ENCODE measurements around the gene SCAPER. TPM values are rescaled to one million over a fixed set of nuclear protein-coding genes. Genes with fewer than 3 reads are reported as not detected.

SCAPER gene
- total RNA-seq, 1 donor, result 8.3 TPM

DNA sequence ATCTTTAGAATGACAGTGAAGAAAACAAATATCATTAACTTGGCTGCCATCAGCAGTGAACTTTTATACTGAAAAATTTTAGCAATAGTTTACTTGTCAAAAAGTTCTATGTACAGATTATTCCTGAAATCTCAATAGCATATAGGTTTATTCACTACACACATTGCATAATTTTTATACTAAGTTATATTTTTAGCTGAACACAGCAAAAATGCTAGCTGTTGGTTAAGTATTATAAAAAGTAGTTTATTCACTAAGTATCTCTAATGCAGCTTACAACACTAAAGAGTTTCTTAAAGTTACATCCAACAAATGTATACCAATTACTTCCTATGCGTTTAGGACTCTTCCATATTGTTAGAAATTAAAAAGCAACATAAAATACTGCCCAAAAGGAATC lies 131.9 kb downstream of the SCAPER start:
- DNase-seq (ENCODE audit: insufficient read length, low spot score, missing footprints), result no peak
- TF ChIP-seq, protein P1, sequence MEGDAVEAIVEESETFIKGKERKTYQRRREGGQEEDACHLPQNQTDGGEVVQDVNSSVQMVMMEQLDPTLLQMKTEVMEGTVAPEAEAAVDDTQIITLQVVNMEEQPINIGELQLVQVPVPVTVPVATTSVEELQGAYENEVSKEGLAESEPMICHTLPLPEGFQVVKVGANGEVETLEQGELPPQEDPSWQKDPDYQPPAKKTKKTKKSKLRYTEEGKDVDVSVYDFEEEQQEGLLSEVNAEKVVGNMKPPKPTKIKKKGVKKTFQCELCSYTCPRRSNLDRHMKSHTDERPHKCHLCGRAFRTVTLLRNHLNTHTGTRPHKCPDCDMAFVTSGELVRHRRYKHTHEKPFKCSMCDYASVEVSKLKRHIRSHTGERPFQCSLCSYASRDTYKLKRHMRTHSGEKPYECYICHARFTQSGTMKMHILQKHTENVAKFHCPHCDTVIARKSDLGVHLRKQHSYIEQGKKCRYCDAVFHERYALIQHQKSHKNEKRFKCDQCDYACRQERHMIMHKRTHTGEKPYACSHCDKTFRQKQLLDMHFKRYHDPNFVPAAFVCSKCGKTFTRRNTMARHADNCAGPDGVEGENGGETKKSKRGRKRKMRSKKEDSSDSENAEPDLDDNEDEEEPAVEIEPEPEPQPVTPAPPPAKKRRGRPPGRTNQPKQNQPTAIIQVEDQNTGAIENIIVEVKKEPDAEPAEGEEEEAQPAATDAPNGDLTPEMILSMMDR (IDR thresholded peaks at IDR 0.05; ENCODE audit: extremely low read depth, low read depth, low read length), result no peak
- Histone ChIP-seq H3K36me3 (ENCODE audit: insufficient read depth, low read length) (peaks cover 3% of the 10 kb centered on the region), H4K20me1 (ENCODE audit: insufficient read depth, low read length) (no peaks in the 10 kb centered on the region), H3K9me3 (ENCODE audit: low read depth, low read length) (no peaks in the 10 kb centered on the region), H3K4me1 (ENCODE audit: insufficient read depth, low read length) (no peaks in the 10 kb centered on the region), H3K4me3 (ENCODE audit: insufficient read depth, low read length) (no peak overlapping the region), H2AFZ (ENCODE audit: low read length) (no peak overlapping the region), H3K79me2 (ENCODE audit: insufficient read depth, low read length) (no peaks in the 10 kb centered on the region), H3K27me3 (ENCODE audit: insufficient read depth, low read length) (no peaks in the 10 kb centered on the region), H3K27ac (ENCODE audit: low read depth, low read length) (no peak overlapping the region), H3K4me2 (ENCODE audit: insufficient read depth, low read length) (no peak overlapping the region)

DNA sequence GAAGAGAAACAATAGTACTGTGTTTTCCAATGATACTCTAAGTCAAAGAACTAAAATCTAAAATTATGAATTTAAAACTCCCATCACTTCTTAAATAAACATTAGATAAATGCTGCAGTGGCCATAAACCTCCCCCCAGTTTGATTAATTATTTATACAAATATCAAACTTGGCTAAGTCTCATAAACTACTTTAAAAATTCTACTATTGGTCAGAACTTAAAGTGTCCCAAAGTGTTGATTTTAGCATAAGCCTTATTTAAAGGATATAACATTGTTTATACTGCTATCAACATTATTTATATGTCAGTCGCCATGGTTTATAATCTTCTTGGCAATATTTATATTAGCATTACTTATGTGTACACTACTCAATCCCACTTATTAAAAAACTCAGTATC lies 132.4 kb downstream of the SCAPER start:
- Histone ChIP-seq H3K9me3 (ENCODE audit: low read depth, low read length) (no peaks in the 10 kb centered on the region), H3K4me1 (ENCODE audit: insufficient read depth, low read length) (no peaks in the 10 kb centered on the region), H4K20me1 (ENCODE audit: insufficient read depth, low read length) (no peaks in the 10 kb centered on the region), H3K79me2 (ENCODE audit: insufficient read depth, low read length) (no peaks in the 10 kb centered on the region), H2AFZ (ENCODE audit: low read length) (no peak overlapping the region), H3K4me3 (ENCODE audit: insufficient read depth, low read length) (no peak overlapping the region), H3K27ac (ENCODE audit: low read depth, low read length) (no peak overlapping the region), H3K36me3 (ENCODE audit: insufficient read depth, low read length) (peaks cover 3% of the 10 kb centered on the region), H3K27me3 (ENCODE audit: insufficient read depth, low read length) (no peaks in the 10 kb centered on the region), H3K4me2 (ENCODE audit: insufficient read depth, low read length) (no peak overlapping the region)
- DNase-seq (ENCODE audit: insufficient read length, low spot score, missing footprints), result no peak
- TF ChIP-seq, protein P1 (IDR thresholded peaks at IDR 0.05; ENCODE audit: extremely low read depth, low read depth, low read length), result no peak

DNA sequence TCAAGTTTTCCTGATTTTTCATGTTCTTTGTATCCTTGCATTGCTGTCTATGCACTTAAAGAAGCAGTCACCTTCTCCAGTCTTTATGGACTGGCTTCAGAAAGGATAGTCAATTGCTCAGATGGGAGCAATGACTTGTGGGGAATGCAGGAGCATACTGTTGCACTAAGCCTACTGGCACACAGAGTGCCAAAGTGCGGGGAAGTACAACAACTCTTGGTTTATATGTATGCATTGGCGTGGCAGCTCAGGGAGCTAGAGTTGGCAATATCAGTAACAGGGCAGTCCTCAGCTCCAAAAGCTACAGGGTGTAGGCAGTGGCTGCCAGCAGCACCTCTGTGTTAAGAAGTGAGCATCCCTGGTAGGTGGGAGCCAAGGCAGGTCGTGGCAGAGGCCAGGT lies 141.1 kb downstream of the SCAPER start:
- Histone ChIP-seq H3K9me3 (ENCODE audit: low read depth, low read length) (no peaks in the 10 kb centered on the region), H3K4me3 (ENCODE audit: insufficient read depth, low read length) (no peak overlapping the region), H3K27ac (ENCODE audit: low read depth, low read length) (no peak overlapping the region), H4K20me1 (ENCODE audit: insufficient read depth, low read length) (no peaks in the 10 kb centered on the region), H3K4me1 (ENCODE audit: insufficient read depth, low read length) (no peaks in the 10 kb centered on the region), H3K79me2 (ENCODE audit: insufficient read depth, low read length) (no peaks in the 10 kb centered on the region), H3K4me2 (ENCODE audit: insufficient read depth, low read length) (no peak overlapping the region), H2AFZ (ENCODE audit: low read length) (no peak overlapping the region), H3K36me3 (ENCODE audit: insufficient read depth, low read length) (no peaks in the 10 kb centered on the region), H3K27me3 (ENCODE audit: insufficient read depth, low read length) (no peaks in the 10 kb centered on the region)
- no peak for DNase-seq (ENCODE audit: insufficient read length, low spot score, missing footprints)
- TF ChIP-seq, protein P1 (IDR thresholded peaks at IDR 0.05; ENCODE audit: extremely low read depth, low read depth, low read length), result no peak

DNA sequence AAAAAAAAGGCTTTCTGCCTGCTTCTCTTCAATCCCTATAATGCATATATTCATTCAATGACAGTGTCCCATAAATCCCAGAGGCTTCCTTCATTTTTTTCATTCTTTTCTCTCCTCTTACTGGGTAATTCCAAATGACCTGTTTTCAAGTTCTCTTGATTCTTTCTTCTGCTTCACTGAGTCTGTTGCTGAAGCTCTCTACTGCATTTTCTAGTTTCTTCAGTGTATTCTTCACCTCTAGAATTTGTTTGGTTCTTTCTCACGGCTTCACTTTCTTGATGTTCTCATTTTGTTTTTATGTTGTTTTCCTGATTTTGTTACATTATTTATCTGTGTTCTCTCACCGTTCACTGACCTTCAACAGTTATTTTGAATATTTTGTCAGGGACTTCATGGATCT lies 141.6 kb downstream of the SCAPER start:
- H3K27ac ChIP-seq (ENCODE audit: low read depth, low read length), result no peak overlapping the region
- no peaks in the 10 kb centered on the region for H3K79me2 ChIP-seq (ENCODE audit: insufficient read depth, low read length)
- H2AFZ ChIP-seq (ENCODE audit: low read length), result no peak overlapping the region
- H4K20me1 ChIP-seq (ENCODE audit: insufficient read depth, low read length), result no peaks in the 10 kb centered on the region
- no peak overlapping the region for H3K4me2 ChIP-seq (ENCODE audit: insufficient read depth, low read length)
- no peaks in the 10 kb centered on the region for H3K36me3 ChIP-seq (ENCODE audit: insufficient read depth, low read length)
- H3K9me3 ChIP-seq (ENCODE audit: low read depth, low read length), result no peaks in the 10 kb centered on the region
- no peaks in the 10 kb centered on the region for H3K27me3 ChIP-seq (ENCODE audit: insufficient read depth, low read length)
- TF ChIP-seq, protein P1 (IDR thresholded peaks at IDR 0.05; ENCODE audit: extremely low read depth, low read depth, low read length), result no peak
- H3K4me1 ChIP-seq (ENCODE audit: insufficient read depth, low read length), result no peaks in the 10 kb centered on the region
- DNase-seq (ENCODE audit: insufficient read length, low spot score, missing footprints), result no peak
- H3K4me3 ChIP-seq (ENCODE audit: insufficient read depth, low read length), result no peak overlapping the region
